Adipocyte (in vitro differentiated cells): ENCODE results near the gene BMP8B.
"Not testable (repeated sequence)": the region's sequence is repeated elsewhere in the genome, so short reads cannot be mapped to it uniquely, and the experiment has no call there.

ENCODE experiments used
- DNase-seq: peaks from one replicate; pipeline ENCODE4 v3.0.0-alpha.2; 2015; ENCODE audit warnings: low read depth
- H3K27me3 ChIP-seq: replicated peaks from 2 replicates; pipeline ENCODE4 v1.7.0; 2013; ENCODE audit warnings: mild to moderate bottlenecking, low read length, moderate library complexity; ENCODE audit not compliant: control insufficient read depth, insufficient read depth
- H3K36me3 ChIP-seq: 2 replicates; pipeline ENCODE4 v1.7.0; 2013; ENCODE audit warnings: low read length, mild to moderate bottlenecking, moderate library complexity; ENCODE audit not compliant: control insufficient read depth, insufficient read depth, severe bottlenecking
- H3K4me1 ChIP-seq: 2 replicates; pipeline ENCODE4 v1.7.0; 2013; ENCODE audit warnings: mild to moderate bottlenecking, low read length, moderate library complexity; ENCODE audit not compliant: control insufficient read depth, insufficient read depth
- H3K4me3 ChIP-seq: 2 replicates; pipeline ENCODE4 v1.7.0; 2013; ENCODE audit warnings: mild to moderate bottlenecking, low read length, moderate library complexity
- H3K9ac ChIP-seq: 2 replicates; pipeline ENCODE4 v1.7.0; 2013; ENCODE audit warnings: mild to moderate bottlenecking, low read length, moderate library complexity
- H3K9me3 ChIP-seq: 2 replicates; pipeline ENCODE4 v1.7.0; 2013; ENCODE audit warnings: mild to moderate bottlenecking, low read length, moderate library complexity; ENCODE audit not compliant: control insufficient read depth

BMP8B gene

GRCh38 chr1:39788758-39789570 lies at the start of gene BMP8B:
BMP8B (minus strand) TSS chr1:39788865; CDS start chr1:39788485, 380 bp downstream.
- H3K9ac ChIP-seq = no peak within 1 kb of the TSS
- DNase-seq = peak; percentile 53
- H3K27me3 ChIP-seq = peaks cover 22% of the 10 kb centered on the region
- no peaks in the 10 kb centered on the region for H3K36me3 ChIP-seq
- H3K4me3 ChIP-seq = no peak within 1 kb of the TSS
- no peaks in the 10 kb centered on the region for H3K9me3 ChIP-seq
- H3K4me1 ChIP-seq = no peaks in the 10 kb centered on the region

DNA sequence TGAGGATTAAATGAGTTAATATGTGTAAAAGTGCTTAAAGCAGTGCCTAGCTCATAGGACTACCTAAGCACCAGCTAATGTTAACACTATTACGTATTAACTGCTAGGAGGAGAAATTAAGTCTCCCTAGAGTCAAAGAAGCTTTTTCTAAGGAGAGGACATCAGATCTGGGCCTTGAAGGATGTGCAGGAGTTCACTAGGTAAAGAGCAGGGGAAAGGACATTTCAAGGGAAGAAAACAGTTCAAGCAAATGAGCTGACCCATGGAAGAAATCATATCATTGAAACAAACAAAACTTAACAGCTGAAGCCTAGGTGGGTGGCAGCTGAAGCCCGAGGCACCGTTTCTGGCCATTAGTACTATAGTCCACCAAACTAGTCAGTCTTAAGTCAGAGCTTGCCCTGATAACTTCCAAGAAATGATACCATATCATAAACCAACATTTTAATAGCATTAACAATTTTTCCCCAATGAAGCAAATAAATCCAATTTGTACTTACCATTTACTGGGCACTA lies 48.0 kb upstream of the BMP8B start:
- Histone ChIP-seq H3K4me3 (no peak overlapping the region), H3K27me3 (no peaks in the 10 kb centered on the region), H3K36me3 (peaks cover 50% of the 10 kb centered on the region), H3K4me1 (no peaks in the 10 kb centered on the region), H3K9me3 (no peaks in the 10 kb centered on the region), H3K9ac (no peak overlapping the region)
- DNase-seq = no peak

DNA sequence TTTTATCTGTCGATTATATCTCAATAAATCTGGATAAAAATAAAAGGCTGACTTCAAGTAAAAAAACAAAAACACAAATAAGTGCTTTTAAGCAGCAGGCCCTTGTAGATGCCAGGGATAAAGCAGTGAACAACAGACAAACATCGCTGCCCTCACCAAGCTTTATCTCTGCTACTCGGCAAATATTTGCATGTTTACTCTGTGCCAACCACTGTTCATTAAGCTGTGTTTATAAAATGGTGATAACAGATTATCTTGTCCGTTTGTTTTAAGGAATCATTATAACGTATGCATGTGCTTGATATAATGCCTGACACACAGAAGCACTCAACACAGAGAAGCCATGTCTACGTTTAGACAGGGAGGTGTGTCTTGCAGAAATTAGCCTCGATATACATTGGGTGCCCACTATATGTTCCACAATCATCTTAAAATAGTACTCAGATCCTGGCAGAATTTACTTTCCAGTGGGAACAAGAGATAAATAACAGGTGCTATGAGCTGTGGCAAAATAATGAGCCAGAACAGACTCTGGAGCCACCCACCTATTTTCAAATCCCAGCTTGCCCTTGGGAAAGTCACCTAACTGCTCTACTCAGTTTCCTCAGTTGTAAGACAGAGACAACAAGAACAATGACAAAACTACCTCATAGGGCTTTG lies 47.4 kb upstream of the BMP8B start:
- H3K9me3 ChIP-seq = no peaks in the 10 kb centered on the region
- no peaks in the 10 kb centered on the region for H3K4me1 ChIP-seq
- no peak overlapping the region for H3K4me3 ChIP-seq
- no peaks in the 10 kb centered on the region for H3K27me3 ChIP-seq
- no peak for DNase-seq
- peaks cover 44% of the 10 kb centered on the region for H3K36me3 ChIP-seq
- H3K9ac ChIP-seq = no peak overlapping the region

GRCh38 chr1:39835110-39835509 lies 46.4 kb upstream of the BMP8B start:
- no peaks in the 10 kb centered on the region for H3K27me3 ChIP-seq
- H3K4me1 ChIP-seq = no peaks in the 10 kb centered on the region
- no peaks in the 10 kb centered on the region for H3K9me3 ChIP-seq
- no peak overlapping the region for H3K4me3 ChIP-seq
- peaks cover 34% of the 10 kb centered on the region for H3K36me3 ChIP-seq
- no peak overlapping the region for H3K9ac ChIP-seq
- DNase-seq = no peak

DNA sequence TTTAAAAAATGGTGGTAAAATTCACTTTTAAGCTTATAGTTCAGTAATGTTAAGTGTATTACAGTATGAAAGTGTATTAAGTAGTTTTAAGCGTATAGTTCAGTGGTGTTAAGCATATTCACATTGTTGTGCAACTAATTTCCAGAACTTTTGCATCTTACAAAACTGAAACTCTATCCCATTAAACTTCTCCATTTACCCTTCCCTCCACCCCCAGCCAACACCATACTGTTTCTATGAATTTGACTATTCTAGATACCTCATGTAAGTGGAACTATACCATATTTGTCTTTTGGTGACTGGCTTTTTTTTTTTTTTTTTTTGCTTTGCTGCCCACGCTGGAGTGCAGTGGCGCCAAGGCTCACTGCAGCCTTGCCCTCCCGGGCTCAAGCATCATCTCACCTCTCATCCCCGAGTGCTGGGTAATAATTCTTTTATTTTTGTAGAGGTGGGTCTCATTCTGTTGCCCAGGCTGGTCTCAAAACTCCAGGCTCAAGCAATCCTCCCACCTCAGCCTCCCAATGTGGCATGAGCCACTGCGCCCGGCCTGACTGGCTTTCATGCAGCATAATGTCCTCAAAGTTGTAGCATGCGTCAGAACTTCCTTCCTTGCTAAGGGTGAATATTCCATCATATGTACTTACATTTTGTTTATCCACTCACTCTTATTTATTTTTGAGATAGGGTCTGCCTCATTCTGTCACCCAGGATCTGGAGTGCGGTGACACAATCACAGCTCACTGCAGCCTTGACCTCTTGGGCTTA lies 45.1 kb upstream of the BMP8B start:
- Histone ChIP-seq H3K9ac (no peak overlapping the region), H3K4me3 (no peak overlapping the region), H3K9me3 (no peaks in the 10 kb centered on the region), H3K4me1 (no peaks in the 10 kb centered on the region), H3K27me3 (no peaks in the 10 kb centered on the region), H3K36me3 (peaks cover 21% of the 10 kb centered on the region)
- no peak for DNase-seq

DNA sequence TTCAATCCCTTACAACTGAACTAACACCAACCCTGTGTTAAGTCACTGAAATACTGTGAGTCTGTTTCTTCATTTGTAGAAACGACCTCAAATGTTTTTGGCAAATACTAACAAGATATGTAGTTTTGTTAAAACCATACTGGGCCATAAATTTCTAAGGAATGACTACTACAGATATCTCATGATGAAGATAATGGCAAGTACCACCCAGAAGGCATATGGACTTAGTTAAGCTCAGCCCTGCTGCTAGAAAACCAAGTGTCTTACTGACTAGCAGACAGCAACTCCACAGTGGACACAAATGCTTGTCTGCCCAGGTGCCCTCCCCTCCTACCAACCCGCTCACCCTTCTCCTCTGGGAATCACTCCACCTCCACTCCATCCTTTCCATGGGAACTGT lies 44.5 kb upstream of the BMP8B start:
- Histone ChIP-seq H3K36me3 (peaks cover 14% of the 10 kb centered on the region), H3K9ac (no peak overlapping the region), H3K4me1 (no peaks in the 10 kb centered on the region), H3K27me3 (no peaks in the 10 kb centered on the region), H3K9me3 (no peaks in the 10 kb centered on the region), H3K4me3 (no peak overlapping the region)
- DNase-seq = peak; percentile 16

GRCh38 chr1:39832294-39832693 lies 43.6 kb upstream of the BMP8B start:
- Histone ChIP-seq H3K9me3 (no peaks in the 10 kb centered on the region), H3K4me3 (no peak overlapping the region), H3K36me3 (peaks cover 6% of the 10 kb centered on the region), H3K4me1 (no peaks in the 10 kb centered on the region), H3K27me3 (no peaks in the 10 kb centered on the region), H3K9ac (no peak overlapping the region)
- DNase-seq = no peak

- H3K9ac ChIP-seq = no peak overlapping the region
- H3K27me3 ChIP-seq = no peaks in the 10 kb centered on the region
- H3K9me3 ChIP-seq = no peaks in the 10 kb centered on the region
- H3K4me1 ChIP-seq = no peaks in the 10 kb centered on the region
- H3K4me3 ChIP-seq = no peak overlapping the region
- DNase-seq = no peak
- no peaks in the 10 kb centered on the region for H3K36me3 ChIP-seq
Observed at GRCh38 chr1:39829791-39830533, 41.3 kb upstream of the BMP8B start.

GRCh38 chr1:39828734-39829133 lies 40.1 kb upstream of the BMP8B start:
- H3K4me1 ChIP-seq = no peaks in the 10 kb centered on the region
- H3K27me3 ChIP-seq = peaks cover 4% of the 10 kb centered on the region

GRCh38 chr1:39828255-39828654 lies 39.6 kb upstream of the BMP8B start:
- not testable (repeated sequence) for H3K36me3 ChIP-seq, H3K4me3 ChIP-seq, DNase-seq, H3K9ac ChIP-seq, H3K27me3 ChIP-seq, H3K9me3 ChIP-seq, H3K4me1 ChIP-seq

More at GRCh38 chr1:39828734-39829133, 40.1 kb upstream of the BMP8B start:
- no peaks in the 10 kb centered on the region for H3K9me3 ChIP-seq
- no peak overlapping the region for H3K4me3 ChIP-seq
- no peak overlapping the region for H3K9ac ChIP-seq
- no peaks in the 10 kb centered on the region for H3K36me3 ChIP-seq
- no peak for DNase-seq
